ENCODE measurements around the gene SLC38A1.

DNA sequence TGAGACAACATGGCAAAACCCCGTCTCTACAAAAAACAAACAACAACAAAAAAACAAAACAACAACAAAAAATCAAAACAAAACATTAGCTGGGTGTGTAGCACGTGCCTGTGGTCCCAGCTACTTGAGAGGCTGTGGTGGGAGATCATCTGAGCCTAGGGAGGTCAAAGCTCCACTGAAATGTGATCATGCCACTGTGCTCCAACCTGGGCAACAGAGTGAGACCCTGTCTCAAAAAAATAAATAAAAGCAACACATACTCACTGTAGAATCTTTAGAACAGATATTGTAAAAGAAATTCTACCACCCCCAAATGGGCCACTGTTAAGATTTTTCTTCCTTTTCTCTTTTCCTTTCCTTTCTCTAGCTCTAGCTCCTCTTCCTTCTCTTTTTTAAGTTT, 26.3 kb downstream of the SLC38A1 start:
- TF ChIP-seq, protein P1, sequence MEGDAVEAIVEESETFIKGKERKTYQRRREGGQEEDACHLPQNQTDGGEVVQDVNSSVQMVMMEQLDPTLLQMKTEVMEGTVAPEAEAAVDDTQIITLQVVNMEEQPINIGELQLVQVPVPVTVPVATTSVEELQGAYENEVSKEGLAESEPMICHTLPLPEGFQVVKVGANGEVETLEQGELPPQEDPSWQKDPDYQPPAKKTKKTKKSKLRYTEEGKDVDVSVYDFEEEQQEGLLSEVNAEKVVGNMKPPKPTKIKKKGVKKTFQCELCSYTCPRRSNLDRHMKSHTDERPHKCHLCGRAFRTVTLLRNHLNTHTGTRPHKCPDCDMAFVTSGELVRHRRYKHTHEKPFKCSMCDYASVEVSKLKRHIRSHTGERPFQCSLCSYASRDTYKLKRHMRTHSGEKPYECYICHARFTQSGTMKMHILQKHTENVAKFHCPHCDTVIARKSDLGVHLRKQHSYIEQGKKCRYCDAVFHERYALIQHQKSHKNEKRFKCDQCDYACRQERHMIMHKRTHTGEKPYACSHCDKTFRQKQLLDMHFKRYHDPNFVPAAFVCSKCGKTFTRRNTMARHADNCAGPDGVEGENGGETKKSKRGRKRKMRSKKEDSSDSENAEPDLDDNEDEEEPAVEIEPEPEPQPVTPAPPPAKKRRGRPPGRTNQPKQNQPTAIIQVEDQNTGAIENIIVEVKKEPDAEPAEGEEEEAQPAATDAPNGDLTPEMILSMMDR (IDR thresholded peaks at IDR 0.05): no peak
- no peak for TF ChIP-seq CHD4 (IDR thresholded peaks at IDR 0.05; ENCODE audit: borderline replicate concordance)
